Measurements from ENCODE around the gene WDFY4.

- TF ChIP-seq CTCF (IDR thresholded peaks at IDR 0.05) (no peak), POLR2A (IDR thresholded peaks at IDR 0.05) (no peak)
Observed at GRCh38 chr10:48938990-48939536, 254.4 kb downstream of the WDFY4 start.

All from breast epithelium (tissue), 3 donors.